ENCODE measurements around the gene SLC18B1.

Gene SLC18B1

GRCh38 chr6:132763269-132763668 is 35.2 kb downstream of the SLC18B1 start:
- DNase-seq (ENCODE audit: low spot score), result no peak
- no peak overlapping the region for H3K27ac ChIP-seq
- no peak for TF ChIP-seq CTCF (conservative IDR thresholded peaks at IDR 0.05; ENCODE audit: low read depth)
- CTCF ChIA-PET, result interaction anchor here (0.5 kb wide), 1 partner anchor 239 kb away, joined by 3 read pairs; no protein-coding TSS in a partner anchor
- POLR2A ChIA-PET (ENCODE audit: low non-redundant PET), result no interaction called here

GRCh38 chr6:132760256-132760655 is 38.2 kb downstream of the SLC18B1 start:
- CTCF ChIA-PET, result interaction anchor here (1.2 kb wide), 1 partner anchor 480 kb away, joined by 3 read pairs; no protein-coding TSS in a partner anchor
- H3K27ac ChIP-seq, result no peak overlapping the region
- POLR2A ChIA-PET (ENCODE audit: low non-redundant PET), result no interaction called here
- no peak for TF ChIP-seq CTCF (conservative IDR thresholded peaks at IDR 0.05; ENCODE audit: low read depth)
- DNase-seq (ENCODE audit: low spot score), result no peak

GRCh38 chr6:132758689-132759088 is 39.7 kb downstream of the SLC18B1 start:
- no peak for TF ChIP-seq CTCF (conservative IDR thresholded peaks at IDR 0.05; ENCODE audit: low read depth)
- ChIA-PET CTCF (no interaction called here), POLR2A (ENCODE audit: low non-redundant PET) (no interaction called here)
- no peak overlapping the region for H3K27ac ChIP-seq
- no peak for DNase-seq (ENCODE audit: low spot score)

GRCh38 chr6:132752255-132752654 is 46.2 kb downstream of the SLC18B1 start:
- ChIA-PET CTCF (no interaction called here), POLR2A (ENCODE audit: low non-redundant PET) (no interaction called here)
- no peak for DNase-seq (ENCODE audit: low spot score)
- TF ChIP-seq CTCF (conservative IDR thresholded peaks at IDR 0.05; ENCODE audit: low read depth), result no peak
- no peak overlapping the region for H3K27ac ChIP-seq

- TF ChIP-seq CTCF (conservative IDR thresholded peaks at IDR 0.05; ENCODE audit: low read depth), result no peak
- no peak for DNase-seq (ENCODE audit: low spot score)
- H3K27ac ChIP-seq, result no peak overlapping the region
- ChIA-PET CTCF (no interaction called here), POLR2A (ENCODE audit: low non-redundant PET) (no interaction called here)
Measured at GRCh38 chr6:132751828-132752227, 46.6 kb downstream of the SLC18B1 start.

GRCh38 chr6:132751306-132751705 is 47.1 kb downstream of the SLC18B1 start:
- POLR2A ChIA-PET (ENCODE audit: low non-redundant PET), result no interaction called here
- CTCF ChIA-PET, result interaction anchor here (0.6 kb wide), 1 partner anchor 941 kb away, joined by 4 read pairs; no protein-coding TSS in a partner anchor
- DNase-seq (ENCODE audit: low spot score), result no peak
- TF ChIP-seq CTCF (conservative IDR thresholded peaks at IDR 0.05; ENCODE audit: low read depth), result no peak
- no peak overlapping the region for H3K27ac ChIP-seq

Measured in RWPE1 (cell line).